ENCODE data around the gene SORCS3. TPM values are rescaled to one million over a fixed set of nuclear protein-coding genes. Genes with fewer than 3 reads are reported as not detected.

The SORCS3 gene
- total RNA-seq, 1 experiment from 2014 or later, result not detected

DNA sequence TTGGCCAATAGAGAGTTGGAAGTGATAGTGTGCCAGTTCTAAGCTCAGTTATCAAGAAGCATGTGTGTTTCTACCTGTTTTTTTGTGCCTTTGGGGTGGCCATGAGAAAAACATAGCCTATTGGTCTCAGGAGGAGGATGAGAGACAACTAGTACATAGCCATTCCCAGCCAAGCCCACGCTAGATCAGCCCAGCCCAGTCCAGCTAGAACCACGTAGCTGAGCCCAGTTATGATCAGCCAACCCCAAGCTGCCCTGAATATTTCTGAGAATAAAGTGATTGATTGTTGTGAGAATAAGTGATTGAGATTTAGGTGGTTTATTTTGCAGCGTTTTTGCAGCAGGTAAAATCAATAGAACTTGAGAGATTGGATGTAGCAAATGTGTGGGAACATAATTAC, 15.9 kb downstream of the SORCS3 start:
- no peaks in the 10 kb centered on the region for H3K4me1 Mint-ChIP-seq (ENCODE audit: insufficient read depth, unreplicated experiment)
- H3K4me3 Mint-ChIP-seq (ENCODE audit: unreplicated experiment), result no peak overlapping the region
- intact Hi-C loops (cut with micrococcal nuclease), result no loop called here
- DNase-seq (ENCODE audit: unreplicated experiment), result no peak
- ChIA-PET POLR2A (no interaction called here), CTCF (interaction anchor here (0.6 kb wide), 1 partner anchor 140 kb away, joined by 3 read pairs; no protein-coding TSS in a partner anchor)
- H3K9me3 Mint-ChIP-seq (ENCODE audit: unreplicated experiment), result no peaks in the 10 kb centered on the region
- no TSS peak for BruUV-seq (replicated peaks)
- H3K36me3 Mint-ChIP-seq (ENCODE audit: insufficient read depth, unreplicated experiment), result no peaks in the 10 kb centered on the region
- H3K27me3 Mint-ChIP-seq (ENCODE audit: insufficient read depth, unreplicated experiment), result no peaks in the 10 kb centered on the region
- TF ChIP-seq, protein P1, sequence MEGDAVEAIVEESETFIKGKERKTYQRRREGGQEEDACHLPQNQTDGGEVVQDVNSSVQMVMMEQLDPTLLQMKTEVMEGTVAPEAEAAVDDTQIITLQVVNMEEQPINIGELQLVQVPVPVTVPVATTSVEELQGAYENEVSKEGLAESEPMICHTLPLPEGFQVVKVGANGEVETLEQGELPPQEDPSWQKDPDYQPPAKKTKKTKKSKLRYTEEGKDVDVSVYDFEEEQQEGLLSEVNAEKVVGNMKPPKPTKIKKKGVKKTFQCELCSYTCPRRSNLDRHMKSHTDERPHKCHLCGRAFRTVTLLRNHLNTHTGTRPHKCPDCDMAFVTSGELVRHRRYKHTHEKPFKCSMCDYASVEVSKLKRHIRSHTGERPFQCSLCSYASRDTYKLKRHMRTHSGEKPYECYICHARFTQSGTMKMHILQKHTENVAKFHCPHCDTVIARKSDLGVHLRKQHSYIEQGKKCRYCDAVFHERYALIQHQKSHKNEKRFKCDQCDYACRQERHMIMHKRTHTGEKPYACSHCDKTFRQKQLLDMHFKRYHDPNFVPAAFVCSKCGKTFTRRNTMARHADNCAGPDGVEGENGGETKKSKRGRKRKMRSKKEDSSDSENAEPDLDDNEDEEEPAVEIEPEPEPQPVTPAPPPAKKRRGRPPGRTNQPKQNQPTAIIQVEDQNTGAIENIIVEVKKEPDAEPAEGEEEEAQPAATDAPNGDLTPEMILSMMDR (IDR thresholded peaks at IDR 0.05; ENCODE audit: unreplicated experiment), result no peak
- no peak overlapping the region for H3K27ac Mint-ChIP-seq (ENCODE audit: low read depth, unreplicated experiment)

DNA sequence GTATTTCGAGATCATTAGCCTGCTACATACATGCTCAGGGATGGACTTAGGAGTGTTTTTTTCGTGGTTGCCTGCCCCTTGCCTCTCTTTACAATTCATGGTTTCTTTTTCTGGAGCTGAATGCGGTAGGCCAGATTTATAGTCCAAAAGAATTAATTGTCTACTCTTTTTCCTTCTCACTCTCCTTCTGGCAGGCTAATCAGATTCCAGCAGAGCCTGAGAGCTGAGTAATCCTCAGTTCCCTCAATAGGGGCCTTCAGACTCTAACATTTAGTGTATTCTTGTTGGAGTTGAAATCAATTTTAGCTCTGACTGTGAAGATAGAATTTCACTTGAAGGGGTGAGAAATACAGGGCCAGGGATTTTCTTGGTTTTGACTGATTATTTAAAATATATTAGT, 16.4 kb downstream of the SORCS3 start:
- TF ChIP-seq, protein P1 (IDR thresholded peaks at IDR 0.05; ENCODE audit: unreplicated experiment), result no peak
- BruUV-seq (replicated peaks), result no TSS peak
- CTCF ChIA-PET, result interaction anchor here (0.5 to 0.6 kb wide), 2 partner anchors 140 to 1513 kb away, joined by 3 read pairs; no protein-coding TSS in a partner anchor
- H3K9me3 Mint-ChIP-seq (ENCODE audit: unreplicated experiment), result no peaks in the 10 kb centered on the region
- no peak for DNase-seq (ENCODE audit: unreplicated experiment)
- no peaks in the 10 kb centered on the region for H3K27me3 Mint-ChIP-seq (ENCODE audit: insufficient read depth, unreplicated experiment)
- H3K36me3 Mint-ChIP-seq (ENCODE audit: insufficient read depth, unreplicated experiment), result no peaks in the 10 kb centered on the region
- H3K4me1 Mint-ChIP-seq (ENCODE audit: insufficient read depth, unreplicated experiment), result no peaks in the 10 kb centered on the region
- H3K4me3 Mint-ChIP-seq (ENCODE audit: unreplicated experiment), result no peak overlapping the region
- intact Hi-C loops (cut with micrococcal nuclease), result no loop called here
- POLR2A ChIA-PET, result interaction anchor here (0.7 kb wide), 1 partner anchor 1294 kb away, joined by 3 read pairs; no protein-coding TSS in a partner anchor
- H3K27ac Mint-ChIP-seq (ENCODE audit: low read depth, unreplicated experiment), result no peak overlapping the region

DNA sequence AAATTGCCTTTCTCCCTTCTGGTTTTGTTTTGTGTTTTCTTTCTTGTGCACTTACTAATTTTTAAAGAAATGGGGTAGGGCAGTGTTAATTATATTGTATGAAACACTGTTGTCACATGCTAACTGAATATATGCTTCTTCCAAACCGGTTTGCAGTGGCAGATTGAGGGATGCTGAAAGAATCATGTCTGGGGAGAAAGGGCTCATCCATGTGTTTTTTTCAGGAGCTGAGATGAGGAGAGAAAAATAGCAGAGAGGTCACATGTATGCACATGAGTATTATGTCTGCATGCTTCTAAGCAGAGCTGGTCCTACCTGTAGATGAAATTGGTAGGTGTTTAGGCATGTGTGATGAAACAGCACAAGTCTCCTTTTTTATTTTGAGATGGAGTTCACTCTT, 17.0 kb downstream of the SORCS3 start:
- intact Hi-C loops (cut with micrococcal nuclease), result no loop called here
- Mint-ChIP-seq H3K9me3 (ENCODE audit: unreplicated experiment) (no peaks in the 10 kb centered on the region), H3K4me3 (ENCODE audit: unreplicated experiment) (no peak overlapping the region), H3K4me1 (ENCODE audit: insufficient read depth, unreplicated experiment) (no peaks in the 10 kb centered on the region), H3K36me3 (ENCODE audit: insufficient read depth, unreplicated experiment) (no peaks in the 10 kb centered on the region), H3K27ac (ENCODE audit: low read depth, unreplicated experiment) (no peak overlapping the region), H3K27me3 (ENCODE audit: insufficient read depth, unreplicated experiment) (no peaks in the 10 kb centered on the region)
- BruUV-seq (replicated peaks), result no TSS peak
- ChIA-PET CTCF (interaction anchor here (0.5 to 0.6 kb wide), 2 partner anchors 267 to 1512 kb away, joined by 3 read pairs; no protein-coding TSS in a partner anchor), POLR2A (interaction anchor here (0.7 kb wide), 1 partner anchor 1294 kb away, joined by 3 read pairs; no protein-coding TSS in a partner anchor)
- DNase-seq (ENCODE audit: unreplicated experiment), result no peak
- TF ChIP-seq, protein P1 (IDR thresholded peaks at IDR 0.05; ENCODE audit: unreplicated experiment), result no peak

DNA sequence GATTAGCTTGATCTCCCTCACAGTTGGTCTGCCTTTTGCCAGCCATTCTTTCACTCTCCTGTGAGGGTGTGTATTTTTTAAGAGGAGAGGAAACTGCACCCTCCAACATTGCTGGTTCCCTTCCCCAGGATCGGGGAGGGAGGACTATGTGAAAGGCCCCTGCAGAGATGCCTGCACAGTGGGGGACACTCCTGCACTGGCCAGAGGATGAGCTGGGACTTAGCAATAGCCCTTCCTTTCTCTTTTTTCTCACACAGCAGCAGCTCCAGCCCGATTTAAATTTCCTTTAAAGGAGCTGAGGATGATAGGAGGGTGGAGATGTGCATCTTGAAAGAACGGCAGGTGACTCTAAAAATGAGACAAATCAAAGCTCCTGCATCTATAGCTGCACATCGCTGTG, 18.7 kb downstream of the SORCS3 start:
- ChIA-PET CTCF (interaction anchor here (1.1 to 1.5 kb wide), 2 partner anchors 11 to 24 kb away, joined by 3 read pairs; no protein-coding TSS in a partner anchor), POLR2A (no interaction called here)
- Mint-ChIP-seq H3K27me3 (ENCODE audit: insufficient read depth, unreplicated experiment) (no peaks in the 10 kb centered on the region), H3K27ac (ENCODE audit: low read depth, unreplicated experiment) (no peak overlapping the region), H3K9me3 (ENCODE audit: unreplicated experiment) (no peaks in the 10 kb centered on the region), H3K4me3 (ENCODE audit: unreplicated experiment) (no peak overlapping the region), H3K36me3 (ENCODE audit: insufficient read depth, unreplicated experiment) (no peaks in the 10 kb centered on the region), H3K4me1 (ENCODE audit: insufficient read depth, unreplicated experiment) (peaks cover 5% of the 10 kb centered on the region)
- no TSS peak for BruUV-seq (replicated peaks)
- TF ChIP-seq, protein P1 (IDR thresholded peaks at IDR 0.05; ENCODE audit: unreplicated experiment), result no peak
- no peak for DNase-seq (ENCODE audit: unreplicated experiment)
- intact Hi-C loops (cut with micrococcal nuclease), result no loop called here
